ENCODE measurements around the gene NCKAP5. TPM values are rescaled to one million over a fixed set of nuclear protein-coding genes. Genes with fewer than 3 reads are reported as not detected.

NCKAP5 gene
- total RNA-seq, 2 experiments from 2014 or later, result not detected

DNA sequence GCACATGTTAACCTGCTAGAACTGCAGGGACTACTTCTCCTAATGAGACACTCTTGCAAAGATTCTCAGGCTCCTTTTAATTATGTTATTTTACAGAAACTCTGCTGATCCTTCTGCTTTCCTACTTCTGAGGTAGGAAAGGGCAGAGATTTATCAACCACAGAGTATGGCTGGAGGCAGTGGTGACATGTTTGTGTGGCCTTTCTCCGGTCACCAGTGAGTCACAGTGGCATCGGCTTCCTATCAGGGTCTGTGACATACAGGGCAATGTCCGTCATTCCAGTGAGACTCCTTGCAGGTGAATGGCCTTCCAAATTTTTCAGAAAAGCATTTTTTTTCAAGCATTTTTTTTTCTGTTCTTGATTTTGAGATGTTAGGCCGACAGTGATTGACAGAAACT, 717.6 kb downstream of the NCKAP5 start:
- POLR2A ChIA-PET, result no interaction called here
- Mint-ChIP-seq H3K4me1 (ENCODE audit: low read depth) (no peaks in the 10 kb centered on the region), H3K9me3 (no peaks in the 10 kb centered on the region), H3K27me3 (no peaks in the 10 kb centered on the region), H3K36me3 (ENCODE audit: low read depth) (no peaks in the 10 kb centered on the region), H3K4me3 (no peak overlapping the region), H3K27ac (no peak overlapping the region)
- intact Hi-C loops (cut with micrococcal nuclease), result no loop called here
- no peak for DNase-seq
- no peak for ATAC-seq
- CTCF ChIA-PET, result no interaction called here
- TF ChIP-seq, protein P1, sequence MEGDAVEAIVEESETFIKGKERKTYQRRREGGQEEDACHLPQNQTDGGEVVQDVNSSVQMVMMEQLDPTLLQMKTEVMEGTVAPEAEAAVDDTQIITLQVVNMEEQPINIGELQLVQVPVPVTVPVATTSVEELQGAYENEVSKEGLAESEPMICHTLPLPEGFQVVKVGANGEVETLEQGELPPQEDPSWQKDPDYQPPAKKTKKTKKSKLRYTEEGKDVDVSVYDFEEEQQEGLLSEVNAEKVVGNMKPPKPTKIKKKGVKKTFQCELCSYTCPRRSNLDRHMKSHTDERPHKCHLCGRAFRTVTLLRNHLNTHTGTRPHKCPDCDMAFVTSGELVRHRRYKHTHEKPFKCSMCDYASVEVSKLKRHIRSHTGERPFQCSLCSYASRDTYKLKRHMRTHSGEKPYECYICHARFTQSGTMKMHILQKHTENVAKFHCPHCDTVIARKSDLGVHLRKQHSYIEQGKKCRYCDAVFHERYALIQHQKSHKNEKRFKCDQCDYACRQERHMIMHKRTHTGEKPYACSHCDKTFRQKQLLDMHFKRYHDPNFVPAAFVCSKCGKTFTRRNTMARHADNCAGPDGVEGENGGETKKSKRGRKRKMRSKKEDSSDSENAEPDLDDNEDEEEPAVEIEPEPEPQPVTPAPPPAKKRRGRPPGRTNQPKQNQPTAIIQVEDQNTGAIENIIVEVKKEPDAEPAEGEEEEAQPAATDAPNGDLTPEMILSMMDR (IDR thresholded peaks at IDR 0.05), result no peak

DNA sequence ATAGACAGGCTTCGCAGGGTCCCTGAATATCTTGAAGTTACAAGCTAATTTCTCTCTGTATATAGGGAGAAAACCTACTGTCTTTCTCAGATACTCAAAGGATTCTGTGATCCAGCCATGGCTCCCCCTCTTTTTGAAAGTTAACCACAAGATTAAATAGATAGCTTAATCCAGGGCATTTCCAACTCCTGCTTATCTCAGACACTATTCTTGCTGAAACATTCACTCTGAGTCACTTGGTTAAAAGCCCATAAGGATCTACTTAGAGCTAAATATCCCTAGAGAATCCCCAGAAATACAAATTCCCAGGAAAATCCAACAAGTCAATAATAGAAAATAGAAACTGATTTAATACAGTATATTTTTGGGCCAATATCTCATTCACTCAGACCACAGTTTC, 719.1 kb downstream of the NCKAP5 start:
- no peaks in the 10 kb centered on the region for H3K4me1 Mint-ChIP-seq (ENCODE audit: low read depth)
- TF ChIP-seq, protein P1 (IDR thresholded peaks at IDR 0.05), result no peak
- intact Hi-C loops (cut with micrococcal nuclease), result no loop called here
- no peak overlapping the region for H3K27ac Mint-ChIP-seq
- ChIA-PET CTCF (interaction anchor here (0.6 kb wide), 1 partner anchor 1827 kb away, joined by 3 read pairs; no protein-coding TSS in a partner anchor), POLR2A (interaction anchor here (0.6 kb wide), 1 partner anchor 14 kb away, joined by 3 read pairs; no protein-coding TSS in a partner anchor)
- H3K4me3 Mint-ChIP-seq, result no peak overlapping the region
- ATAC-seq (no peak), DNase-seq (no peak)
- no peaks in the 10 kb centered on the region for H3K36me3 Mint-ChIP-seq (ENCODE audit: low read depth)
- no peaks in the 10 kb centered on the region for H3K27me3 Mint-ChIP-seq
- H3K9me3 Mint-ChIP-seq, result no peaks in the 10 kb centered on the region

- Mint-ChIP-seq H3K27ac (no peak overlapping the region), H3K9me3 (no peaks in the 10 kb centered on the region), H3K27me3 (no peaks in the 10 kb centered on the region), H3K4me1 (ENCODE audit: low read depth) (no peaks in the 10 kb centered on the region), H3K4me3 (no peak overlapping the region), H3K36me3 (ENCODE audit: low read depth) (no peaks in the 10 kb centered on the region)
- CTCF ChIA-PET, result no interaction called here
- TF ChIP-seq, protein P1 (IDR thresholded peaks at IDR 0.05), result no peak
- DNase-seq (no peak), ATAC-seq (no peak)
- POLR2A ChIA-PET, result no interaction called here
- intact Hi-C loops (cut with micrococcal nuclease), result no loop called here
Observed at GRCh38 chr2:132845339-132845738, 722.9 kb downstream of the NCKAP5 start.

- intact Hi-C loops (cut with micrococcal nuclease), result no loop called here
- H3K9me3 Mint-ChIP-seq, result no peaks in the 10 kb centered on the region
- TF ChIP-seq, protein P1 (IDR thresholded peaks at IDR 0.05), result no peak
- DNase-seq, result no peak
- no peak for ATAC-seq
- no peaks in the 10 kb centered on the region for H3K36me3 Mint-ChIP-seq (ENCODE audit: low read depth)
- no peaks in the 10 kb centered on the region for H3K4me1 Mint-ChIP-seq (ENCODE audit: low read depth)
- H3K4me3 Mint-ChIP-seq, result no peak overlapping the region
- H3K27ac Mint-ChIP-seq, result no peak overlapping the region
- CTCF ChIA-PET, result no interaction called here
- no peaks in the 10 kb centered on the region for H3K27me3 Mint-ChIP-seq
- POLR2A ChIA-PET, result no interaction called here
Observed at GRCh38 chr2:132844585-132844984, 723.7 kb downstream of the NCKAP5 start.

DNA sequence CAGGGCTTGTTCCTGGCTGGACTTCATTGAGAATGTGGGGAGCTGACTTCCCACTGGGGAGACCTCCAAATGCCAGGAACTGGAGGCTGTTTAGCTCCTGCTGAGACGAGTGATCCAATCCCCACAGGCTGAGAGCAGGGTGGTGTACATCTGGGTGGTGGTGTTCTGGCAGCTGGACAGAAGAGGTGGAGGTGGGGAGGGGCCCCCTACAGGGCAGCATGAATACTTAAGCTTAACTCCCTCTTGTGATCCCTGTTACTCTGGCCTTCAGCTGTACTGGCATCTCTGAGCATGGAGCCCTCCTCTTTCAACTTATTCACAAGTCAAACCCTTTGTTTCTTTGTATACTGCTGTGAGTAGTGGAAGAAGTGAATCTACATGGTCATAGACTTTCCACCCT, 730.5 kb downstream of the NCKAP5 start:
- CTCF ChIA-PET, result no interaction called here
- TF ChIP-seq, protein P1 (IDR thresholded peaks at IDR 0.05), result no peak

More for the DNA sequence above, 730.5 kb downstream of the NCKAP5 start:
- DNase-seq (no peak), ATAC-seq (no peak)
- Mint-ChIP-seq H3K4me1 (ENCODE audit: low read depth) (no peaks in the 10 kb centered on the region), H3K27me3 (no peaks in the 10 kb centered on the region), H3K36me3 (ENCODE audit: low read depth) (no peaks in the 10 kb centered on the region), H3K27ac (no peak overlapping the region), H3K4me3 (no peak overlapping the region), H3K9me3 (peaks cover 6% of the 10 kb centered on the region)
- POLR2A ChIA-PET, result no interaction called here
- intact Hi-C loops (cut with micrococcal nuclease), result no loop called here
